Thyroid gland (tissue), 4 donors: Measurements from ENCODE around the gene STAC.

Experiments
- CTCF ChIP-seq, 6 experiments: fragments of 200-600 bp in 3 of 6; fragments of 450-650 bp in 3 of 6; sonication (generic) in 3 of 6; IDR thresholded peaks; one replicate each; pipeline ENCODE4 v1.5.1; 2016 to 2019; ENCODE audit warnings: antibody characterized with exemption in 6 of 6, mild to moderate bottlenecking in 2 of 6, inconsistent platforms in 1 of 6, moderate library complexity in 1 of 6
- POLR2A ChIP-seq, 2 donors: fragments of 450-650 bp; IDR thresholded peaks; one replicate each; pipeline ENCODE4 v1.6.1; 2017; ENCODE audit warnings: antibody characterized with exemption in 2 of 2, mild to moderate bottlenecking in 2 of 2, moderate library complexity in 1 of 2

DNA sequence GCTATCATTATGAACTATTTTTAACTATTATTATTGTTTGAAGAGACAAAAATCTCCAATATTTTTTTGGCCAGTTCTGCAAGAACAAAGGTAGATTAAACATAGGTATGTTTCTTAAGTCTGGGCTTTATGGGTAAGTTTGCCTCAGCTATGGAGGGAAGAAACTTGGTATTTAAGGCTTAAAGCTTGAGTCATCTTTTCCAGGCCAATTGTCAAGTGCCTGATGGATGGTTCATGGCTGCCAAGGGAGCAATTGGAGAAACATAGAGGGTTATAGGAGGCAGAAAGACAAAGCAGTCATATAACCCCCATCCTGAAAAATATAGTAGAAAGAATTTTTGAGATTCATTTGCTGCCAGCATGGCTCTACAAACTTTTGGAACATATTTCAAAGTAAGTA lies 7.2 kb upstream of the STAC start:
- no peak for TF ChIP-seq CTCF (IDR thresholded peaks at IDR 0.05)
- no peak for TF ChIP-seq POLR2A (IDR thresholded peaks at IDR 0.05)
